Neuronal stem cell (in vitro differentiated cells): ENCODE data around the gene ZFHX3.

ENCODE experiments used
- DNase-seq: peaks from one replicate; pipeline ENCODE4 v3.0.0-alpha.2; 2013; ENCODE audit warnings: low spot score
- H2AFZ ChIP-seq: one replicate; pipeline ENCODE4 v1.6.1; 2013; ENCODE audit warnings: mild to moderate bottlenecking, low read length, inconsistent platforms
- H2AK5ac ChIP-seq: 2 replicates; pipeline ENCODE4 v1.6.1; 2013; ENCODE audit warnings: low read depth, mild to moderate bottlenecking, inconsistent platforms, low read length, moderate library complexity, mixed read lengths
- H2BK120ac ChIP-seq: 2 replicates; pipeline ENCODE4 v1.6.1; 2013; ENCODE audit warnings: low read depth, mild to moderate bottlenecking, inconsistent platforms, low read length, moderate library complexity, mixed read lengths
- H2BK12ac ChIP-seq: one replicate; pipeline ENCODE4 v1.6.1; 2013; ENCODE audit warnings: low read length, inconsistent platforms
- H2BK15ac ChIP-seq: 2 replicates; pipeline ENCODE4 v1.6.1; 2013; ENCODE audit warnings: mild to moderate bottlenecking, low read length, inconsistent platforms, mixed read lengths
- H2BK5ac ChIP-seq: one replicate; pipeline ENCODE4 v1.6.1; 2013; ENCODE audit warnings: inconsistent platforms, mild to moderate bottlenecking, low read length, moderate library complexity
- H3K14ac ChIP-seq: one replicate; pipeline ENCODE4 v1.6.1; 2013; ENCODE audit warnings: low read length, inconsistent platforms
- H3K18ac ChIP-seq: 2 replicates; pipeline ENCODE4 v1.6.1; 2013; ENCODE audit warnings: low read length, inconsistent platforms
- H3K23ac ChIP-seq: 2 replicates; pipeline ENCODE4 v1.6.1; 2013; ENCODE audit warnings: low read depth, mild to moderate bottlenecking, mixed read lengths, low read length, inconsistent platforms; ENCODE audit not compliant: poor library complexity
- H3K27ac ChIP-seq: replicated peaks from 3 replicates; pipeline ENCODE4 v1.5.1; 2013; ENCODE audit warnings: low read length, inconsistent platforms
- H3K27me3 ChIP-seq, 3 experiments: 2 replicates each; pipeline ENCODE4 v1.6.1; 2013; ENCODE audit warnings: low read length in 3 of 3, mild to moderate bottlenecking in 2 of 3, inconsistent platforms in 1 of 3, low read depth in 1 of 3, mixed read lengths in 1 of 3, moderate library complexity in 1 of 3; ENCODE audit not compliant: control insufficient read depth in 3 of 3, insufficient read depth in 3 of 3
- H3K36me3 ChIP-seq, 2 donors: replicated peaks in 1 of 2; 2 replicates each; pipeline ENCODE4 v1.6.1; 2013; ENCODE audit warnings: low read length in 2 of 2; ENCODE audit not compliant: control insufficient read depth in 2 of 2, insufficient read depth in 2 of 2
- H3K4ac ChIP-seq: 2 replicates; pipeline ENCODE4 v1.6.1; 2013; ENCODE audit warnings: inconsistent platforms, mild to moderate bottlenecking, low read length, moderate library complexity
- H3K4me1 ChIP-seq, 2 donors: 1 replicate in 1 of 2; 2 replicates in 1 of 2; pipeline ENCODE4 v1.6.1; 2013; ENCODE audit warnings: low read length in 2 of 2, low read depth in 1 of 2; ENCODE audit not compliant: control insufficient read depth in 2 of 2, insufficient read depth in 1 of 2
- H3K4me2 ChIP-seq: one replicate; pipeline ENCODE4 v1.6.1; 2013; ENCODE audit warnings: mild to moderate bottlenecking, low read length, inconsistent platforms; ENCODE audit not compliant: insufficient read depth, poor library complexity, severe bottlenecking
- H3K4me3 ChIP-seq, 2 donors: 2 replicates each; pipeline ENCODE4 v1.5.1; 2013; ENCODE audit warnings: low read length in 2 of 2, mild to moderate bottlenecking in 2 of 2, inconsistent platforms in 1 of 2, moderate library complexity in 1 of 2
- H3K79me1 ChIP-seq: one replicate; pipeline ENCODE4 v1.6.1; 2013; ENCODE audit warnings: low read depth, mild to moderate bottlenecking, inconsistent platforms, low read length, moderate library complexity
- H3K9ac ChIP-seq: one replicate; pipeline ENCODE4 v1.6.1; 2013; ENCODE audit warnings: mild to moderate bottlenecking, low read depth, low read length, inconsistent platforms; ENCODE audit not compliant: poor library complexity
- H3K9me3 ChIP-seq, 2 donors: replicated peaks in 1 of 2; 2 replicates each; pipeline versions ENCODE3 to v1.6.1; 2013; ENCODE audit warnings: low read length in 2 of 2, mild to moderate bottlenecking in 2 of 2, inconsistent platforms in 1 of 2, low read depth in 1 of 2, mixed read lengths in 1 of 2, moderate library complexity in 1 of 2; ENCODE audit not compliant: control insufficient read depth in 2 of 2, insufficient read depth in 1 of 2
- H4K8ac ChIP-seq: one replicate; pipeline ENCODE4 v1.6.1; 2013; ENCODE audit warnings: low read depth, mild to moderate bottlenecking, inconsistent platforms, low read length, moderate library complexity
- H4K91ac ChIP-seq: one replicate; pipeline ENCODE4 v1.6.1; 2013; ENCODE audit warnings: low read length, low read depth, mild to moderate bottlenecking, inconsistent platforms; ENCODE audit not compliant: poor library complexity
- WGBS, 2 donors: extraction: QIAGEN DNeasy Blood & Tissue Kit; methylation state at CpG; one replicate each; pipeline ENCODE4 v1.1.7; 2013; ENCODE audit warnings: missing lambda C conversion rate in 2 of 2, mixed read lengths in 1 of 2; ENCODE audit not compliant: insufficient read length in 2 of 2, insufficient replicate concordance in 1 of 2; ENCODE audit errors: extremely low coverage in 2 of 2; 5-methylcytosine and 5-hydroxymethylcytosine counted together

ZFHX3 gene

GRCh38 chr16:72962347-72962746 lies 85.6 kb downstream of the ZFHX3 start:
- no peak overlapping the region for H2BK15ac ChIP-seq
- no peak overlapping the region for H3K23ac ChIP-seq
- no peak overlapping the region for H3K4ac ChIP-seq
- H3K18ac ChIP-seq: no peak overlapping the region
- no peak overlapping the region for H3K4me2 ChIP-seq
- H2AK5ac ChIP-seq: no peak overlapping the region
- no peak overlapping the region for H2BK12ac ChIP-seq
- peaks cover 0 to 75% of the 10 kb centered on the region in 2 donors for H3K36me3 ChIP-seq
- H4K8ac ChIP-seq: no peak overlapping the region
- H3K9ac ChIP-seq: no peak overlapping the region
- H2BK120ac ChIP-seq: no peak overlapping the region
- no peaks in the 10 kb centered on the region for H3K79me1 ChIP-seq
- no peak overlapping the region for H3K27ac ChIP-seq
- no peak overlapping the region for H4K91ac ChIP-seq
- no peak overlapping the region for H3K4me3 ChIP-seq
- no peaks in the 10 kb centered on the region for H3K27me3 ChIP-seq
- peaks cover 1 to 5% of the 10 kb centered on the region in 2 donors for H3K4me1 ChIP-seq
- WGBS, 2 donors: no CpG with 5 or more reads among the region's 8 CpGs
- no peak for DNase-seq
- peaks cover 0 to 28% of the 10 kb centered on the region in 2 donors for H3K9me3 ChIP-seq
- H2BK5ac ChIP-seq: no peak overlapping the region
- no peak overlapping the region for H2AFZ ChIP-seq
- no peak overlapping the region for H3K14ac ChIP-seq

- Histone ChIP-seq H3K4me3 (no peak overlapping the region), H2BK12ac (no peak overlapping the region), H3K9me3 (peaks cover 0 to 24% of the 10 kb centered on the region in 2 donors), H3K9ac (no peak overlapping the region), H2BK15ac (no peak overlapping the region), H3K18ac (no peak overlapping the region), H3K36me3 (peaks cover 0 to 75% of the 10 kb centered on the region in 2 donors), H3K23ac (no peak overlapping the region), H2AK5ac (no peak overlapping the region), H3K27me3 (no peaks in the 10 kb centered on the region), H2AFZ (no peak overlapping the region), H4K8ac (no peak overlapping the region), H2BK5ac (no peak overlapping the region), H3K4ac (no peak overlapping the region), H3K4me1 (peaks cover 1 to 5% of the 10 kb centered on the region in 2 donors), H3K27ac (no peak overlapping the region), H3K14ac (no peak overlapping the region), H4K91ac (no peak overlapping the region), H3K79me1 (no peaks in the 10 kb centered on the region), H3K4me2 (no peak overlapping the region), H2BK120ac (no peak overlapping the region)
- no CpG with 5 or more reads among the region's 9 CpGs for WGBS, 2 donors
- DNase-seq: no peak
These were observed 86.1 kb downstream of the ZFHX3 start for GRCh38 chr16:72961863-72962262.

- Histone ChIP-seq H3K79me1 (no peaks in the 10 kb centered on the region), H3K14ac (no peak overlapping the region), H3K27me3 (no peaks in the 10 kb centered on the region), H3K9ac (no peak overlapping the region), H2AFZ (no peak overlapping the region), H2BK12ac (no peak overlapping the region), H2BK120ac (no peak overlapping the region), H4K91ac (no peak overlapping the region), H2AK5ac (peak overlapping the region; percentile 35), H3K27ac (no peak overlapping the region), H3K9me3 (peaks cover 0 to 23% of the 10 kb centered on the region in 2 donors), H3K4me2 (no peak overlapping the region), H3K4me1 (peaks cover 1 to 5% of the 10 kb centered on the region in 2 donors), H3K4me3 (no peak overlapping the region), H2BK15ac (no peak overlapping the region), H3K4ac (no peak overlapping the region), H4K8ac (no peak overlapping the region), H2BK5ac (no peak overlapping the region), H3K36me3 (peaks cover 0 to 75% of the 10 kb centered on the region in 2 donors), H3K18ac (peak overlapping the region; percentile 62), H3K23ac (peak overlapping the region; percentile 20)
- WGBS, 2 donors: no CpG with 5 or more reads among the region's 20 CpGs
- no peak for DNase-seq
These were observed 86.7 kb downstream of the ZFHX3 start for GRCh38 chr16:72961115-72961832.

- DNase-seq: no peak
- H3K9me3 ChIP-seq: peaks cover 0 to 23% of the 10 kb centered on the region in 2 donors
- H2AFZ ChIP-seq: no peak overlapping the region
- no peak overlapping the region for H2BK120ac ChIP-seq
- no peak overlapping the region for H3K4ac ChIP-seq
- peak overlapping the region; percentile 10 for H3K9ac ChIP-seq
- no peaks in the 10 kb centered on the region for H3K27me3 ChIP-seq
- peak overlapping the region; percentile 28 for H4K91ac ChIP-seq
- no peak overlapping the region for H3K4me2 ChIP-seq
- peaks cover 1 to 5% of the 10 kb centered on the region in 2 donors for H3K4me1 ChIP-seq
- no peaks in the 10 kb centered on the region for H3K79me1 ChIP-seq
- no peak overlapping the region for H3K27ac ChIP-seq
- H4K8ac ChIP-seq: no peak overlapping the region
- H3K36me3 ChIP-seq: peaks cover 0 to 82% of the 10 kb centered on the region in 2 donors
- peak overlapping the region; percentile 12 for H2AK5ac ChIP-seq
- no peak overlapping the region for H3K14ac ChIP-seq
- no peak overlapping the region for H2BK12ac ChIP-seq
- no peak overlapping the region for H2BK5ac ChIP-seq
- no peak overlapping the region for H3K23ac ChIP-seq
- peak overlapping the region; percentile 46 for H3K18ac ChIP-seq
- WGBS, 2 donors: no CpG with 5 or more reads among the region's 20 CpGs
- H3K4me3 ChIP-seq: no peak overlapping the region
- no peak overlapping the region for H2BK15ac ChIP-seq
These were observed 87.8 kb downstream of the ZFHX3 start for GRCh38 chr16:72960101-72960500.
